NCI-H2029 treated with DMSO at 0.1 percent for 48 hours (cell line): ENCODE measurements around the gene PLAC8L1.
"Not testable (repeated sequence)": the region's sequence is repeated elsewhere in the genome, so short reads cannot be mapped to it uniquely, and the experiment has no call there.

Source experiments
- DNase-seq: peaks from one replicate; lab custom pipeline; 2025; lab: John Stamatoyannopoulos, UW

The PLAC8L1 gene, protein sequence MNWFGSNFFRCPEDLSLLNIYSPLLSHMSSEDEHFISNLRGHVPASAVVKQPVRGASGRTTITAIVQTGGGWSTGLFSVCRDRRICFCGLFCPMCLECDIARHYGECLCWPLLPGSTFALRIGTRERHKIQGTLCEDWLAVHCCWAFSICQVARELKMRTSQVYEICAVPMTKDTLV

DNA sequence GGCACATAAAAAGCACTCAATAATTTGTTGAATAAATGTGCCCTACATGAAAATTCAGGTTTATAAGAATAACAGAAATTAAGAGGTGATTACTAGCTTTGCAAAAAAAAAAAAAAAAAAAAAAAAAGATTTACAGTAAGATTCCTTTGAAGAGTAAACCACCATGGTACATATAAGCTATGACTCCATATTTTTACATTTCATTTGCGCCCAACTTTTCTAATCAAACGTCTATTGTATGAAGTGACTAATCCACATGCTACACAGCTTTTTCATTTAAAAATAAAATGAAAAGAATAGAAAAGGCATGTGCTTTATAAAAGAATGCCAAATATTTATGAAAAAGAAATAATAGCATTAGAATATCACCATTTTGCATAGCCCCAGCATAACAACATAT, at the start of gene PLAC8L1:
Gene PLAC8L1, minus strand, starts transcription at position 101 of the 400 bp plus-strand sequence. CDS start 1,266 bp downstream, outside the sequence.
- DNase-seq = no peak

DNA sequence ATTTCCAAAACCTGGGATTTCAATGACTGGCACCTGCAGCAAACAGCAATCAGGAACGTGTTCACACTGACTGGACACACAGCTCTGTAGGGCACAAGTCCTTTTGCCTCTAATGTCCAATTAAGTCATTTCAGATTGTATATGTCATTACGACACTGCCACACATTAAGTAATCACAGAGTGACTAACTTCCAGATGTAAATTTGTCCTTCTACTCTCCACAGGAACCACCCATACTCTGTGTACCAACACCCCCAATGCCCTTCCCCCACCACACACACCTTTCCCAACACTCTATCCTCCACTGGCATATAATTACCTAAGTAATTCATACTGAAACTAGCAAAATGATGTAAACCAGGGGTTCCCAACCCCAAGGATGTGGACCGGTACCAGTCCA, 46.6 kb upstream of the PLAC8L1 start:
- DNase-seq = no peak

DNA sequence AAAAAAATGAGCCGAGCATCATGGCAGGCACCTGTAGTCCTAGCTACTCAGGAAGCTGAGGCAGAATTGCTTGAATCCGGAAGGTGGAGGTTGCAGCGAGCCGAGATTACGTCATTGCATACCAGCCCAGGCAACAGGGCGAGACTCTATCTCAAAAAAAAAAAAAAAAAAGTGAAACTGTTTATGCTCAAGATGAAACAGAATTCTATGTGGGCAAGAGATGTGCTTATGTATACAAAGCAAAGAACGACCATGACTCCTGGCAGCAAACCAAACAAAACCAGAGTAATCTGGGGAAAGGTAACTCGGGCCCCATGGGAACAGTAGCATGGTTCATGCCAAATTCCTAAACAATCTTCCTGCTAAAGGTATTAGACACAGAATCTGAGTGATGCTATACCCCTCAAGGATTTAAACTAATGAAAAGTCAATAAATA, 32.6 kb upstream of the PLAC8L1 start:
- DNase-seq = no peak

DNA sequence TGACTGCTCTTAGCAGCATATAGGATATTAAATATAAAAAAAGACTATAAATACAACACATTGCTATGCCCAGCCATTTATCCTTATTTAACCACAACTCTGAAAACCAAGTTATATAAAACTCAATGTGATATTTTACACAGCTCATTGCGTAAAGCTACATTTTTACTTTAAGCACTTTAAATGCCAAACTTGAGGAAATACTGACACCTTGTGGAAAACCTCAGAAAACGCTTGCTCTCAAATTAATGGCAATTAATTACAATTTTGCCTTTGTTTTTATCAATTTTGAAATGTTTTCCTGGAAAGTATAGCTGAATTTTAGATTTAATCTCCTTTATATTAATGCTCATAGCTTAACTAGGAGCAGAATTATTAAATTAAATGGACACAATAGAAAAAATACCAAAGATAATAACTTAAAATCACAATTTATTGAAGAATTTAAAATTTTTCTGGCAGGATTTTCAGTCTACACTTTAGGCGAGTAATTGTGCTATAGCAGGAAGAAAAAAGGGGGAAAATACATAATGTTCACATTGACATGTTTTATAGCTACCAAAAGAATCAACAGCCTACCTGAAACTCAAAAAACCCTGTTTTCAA, 25.2 kb upstream of the PLAC8L1 start:
- DNase-seq = peak; percentile 3

DNA sequence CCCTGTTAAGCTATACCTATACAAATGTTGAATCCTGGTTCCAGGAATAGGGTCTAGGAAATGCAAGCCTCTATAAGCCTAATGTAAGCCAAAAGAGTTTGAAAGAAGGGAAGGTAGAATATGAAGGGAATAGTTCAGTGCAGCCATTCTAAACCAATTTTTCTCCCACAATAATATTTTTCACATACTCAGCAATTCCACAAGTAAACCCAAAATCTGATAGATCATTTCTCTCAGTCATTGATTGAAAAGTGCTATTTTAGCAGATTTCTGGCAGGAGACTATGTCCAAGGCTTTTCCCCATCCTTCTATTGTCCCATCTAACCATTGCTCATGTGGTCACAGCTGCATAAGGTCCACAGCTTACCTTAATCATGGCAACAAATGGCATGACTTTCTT, 20.7 kb upstream of the PLAC8L1 start:
- no peak for DNase-seq

DNA sequence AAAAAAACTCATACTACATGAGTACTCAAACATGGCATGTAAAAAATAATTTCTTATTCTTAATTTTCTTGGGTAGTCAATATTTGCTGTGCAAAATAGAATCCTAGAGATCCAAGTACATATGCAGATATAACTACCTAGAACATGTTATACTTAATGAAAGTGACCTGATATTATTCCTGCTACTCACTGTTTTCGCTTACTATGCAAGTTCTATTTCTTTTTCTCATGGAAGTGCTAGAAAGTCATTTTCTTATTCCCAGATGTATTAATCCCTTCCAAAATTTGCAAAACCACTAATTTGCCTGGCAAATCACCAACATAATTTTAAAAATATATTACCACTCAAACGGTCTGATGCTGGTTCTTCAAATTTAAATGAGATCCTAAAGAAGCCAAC, 19.2 kb upstream of the PLAC8L1 start:
- no peak for DNase-seq

DNA sequence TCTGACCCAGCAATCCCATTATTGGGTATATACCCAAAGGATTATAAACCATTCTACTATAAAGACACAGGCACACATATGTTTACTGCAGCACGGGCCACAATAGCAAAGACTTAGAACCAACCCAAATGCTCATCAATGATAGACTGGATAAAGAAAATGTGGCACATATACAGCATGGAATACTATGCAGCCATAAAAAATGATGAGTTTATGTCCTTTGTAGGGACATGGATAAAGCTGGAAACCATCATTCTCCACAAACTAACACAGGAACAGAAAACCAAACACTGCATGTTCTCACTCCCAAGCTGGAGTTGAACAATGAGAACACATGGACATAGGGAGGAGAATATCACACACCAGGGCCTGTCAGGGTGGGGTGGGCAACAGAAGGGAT, 16.1 kb upstream of the PLAC8L1 start:
- not testable (repeated sequence) for DNase-seq

DNA sequence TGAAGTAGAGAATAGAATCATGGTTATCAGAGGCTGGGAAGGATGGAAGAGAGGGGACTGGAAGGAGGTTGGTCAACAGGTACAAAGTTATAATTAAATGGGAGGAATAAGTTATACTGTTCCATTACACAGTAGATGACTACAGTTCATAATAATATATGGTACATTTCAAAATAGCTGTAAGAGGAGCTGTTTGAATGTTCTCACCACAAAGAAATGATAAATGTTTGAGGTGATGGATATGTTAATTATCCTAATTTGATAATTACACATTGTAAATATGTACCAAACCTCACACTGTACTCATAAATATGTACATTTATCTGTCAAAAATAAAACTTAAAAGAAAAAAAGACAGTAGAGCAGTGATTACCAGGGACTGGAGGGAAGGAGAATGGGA, 12.9 kb upstream of the PLAC8L1 start:
- no peak for DNase-seq

DNA sequence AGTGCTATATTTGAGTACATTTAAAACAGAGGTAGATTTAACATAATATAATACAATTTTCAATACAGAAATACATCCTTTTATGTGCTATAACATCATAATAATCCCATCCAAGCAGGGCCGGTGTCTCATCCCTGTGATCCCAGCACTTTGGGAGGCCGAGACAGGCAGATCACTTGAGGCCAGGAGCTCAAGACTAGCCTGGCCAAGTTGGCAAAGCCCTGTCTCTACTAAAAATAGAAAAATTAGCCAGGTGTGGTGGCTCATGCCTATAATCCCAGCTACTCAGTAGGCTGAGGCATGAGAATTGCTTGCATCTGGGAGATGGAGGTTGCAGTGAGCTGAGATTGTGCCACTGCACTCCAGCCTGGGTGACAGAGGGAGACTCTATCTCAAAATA, 11.8 kb upstream of the PLAC8L1 start:
- not testable (repeated sequence) for DNase-seq

DNA sequence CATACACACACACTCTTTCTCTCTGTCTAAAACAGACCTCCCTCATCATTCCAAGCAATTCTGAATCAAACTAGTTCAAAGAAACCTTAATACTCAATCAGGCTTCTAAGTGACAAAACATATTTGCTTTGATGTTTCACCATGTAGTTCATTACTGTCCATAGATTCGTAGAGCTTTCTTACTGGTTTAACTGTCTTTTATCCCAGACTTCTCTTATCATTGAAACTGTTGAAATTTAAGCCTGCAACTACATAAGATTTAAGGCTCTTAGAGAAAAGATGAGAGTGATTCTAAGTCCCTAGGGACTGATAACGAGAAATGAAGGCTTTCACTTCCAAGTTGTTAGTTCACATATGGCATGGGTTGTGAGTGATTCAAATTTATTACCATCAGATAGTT, 11.0 kb upstream of the PLAC8L1 start:
- DNase-seq = no peak

DNA sequence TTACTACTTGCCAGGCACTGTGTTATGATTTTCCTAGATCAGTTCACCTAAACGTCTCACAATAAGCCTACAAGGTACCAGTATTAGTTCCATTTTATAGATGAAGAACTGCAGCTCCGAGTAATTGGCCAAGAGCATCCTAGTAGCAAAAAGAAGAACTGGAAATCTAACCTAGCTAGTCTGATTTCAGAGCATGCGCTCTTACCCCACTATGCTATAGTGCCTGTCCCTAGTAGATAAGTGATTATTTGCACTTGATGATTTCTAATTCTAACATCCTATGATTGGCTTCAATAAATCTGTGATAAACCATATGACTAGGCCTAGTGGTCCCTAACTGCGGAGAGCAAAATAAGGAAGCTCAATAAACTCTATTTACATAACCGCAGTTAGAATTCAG, 7.1 kb upstream of the PLAC8L1 start:
- DNase-seq = no peak

DNA sequence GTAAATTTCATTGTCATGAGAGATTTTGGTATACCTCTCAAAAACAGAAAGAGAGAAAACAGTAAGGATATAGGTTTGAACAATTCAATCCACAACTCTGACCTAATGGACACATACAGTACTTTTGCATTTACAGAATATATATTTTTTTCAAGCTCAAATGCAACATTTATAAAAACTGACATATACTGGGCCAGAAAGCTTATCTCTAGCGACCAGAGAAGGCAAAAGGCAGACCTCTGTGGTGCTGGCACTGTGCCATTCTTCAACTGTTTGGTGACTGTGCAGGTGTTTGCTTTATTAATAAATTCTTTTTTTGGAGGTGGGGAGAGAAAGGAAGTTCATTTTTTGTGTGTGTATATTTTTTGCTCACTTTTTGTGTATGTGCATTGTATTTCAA, 6.0 kb upstream of the PLAC8L1 start:
- peak; percentile 12 for DNase-seq

DNA sequence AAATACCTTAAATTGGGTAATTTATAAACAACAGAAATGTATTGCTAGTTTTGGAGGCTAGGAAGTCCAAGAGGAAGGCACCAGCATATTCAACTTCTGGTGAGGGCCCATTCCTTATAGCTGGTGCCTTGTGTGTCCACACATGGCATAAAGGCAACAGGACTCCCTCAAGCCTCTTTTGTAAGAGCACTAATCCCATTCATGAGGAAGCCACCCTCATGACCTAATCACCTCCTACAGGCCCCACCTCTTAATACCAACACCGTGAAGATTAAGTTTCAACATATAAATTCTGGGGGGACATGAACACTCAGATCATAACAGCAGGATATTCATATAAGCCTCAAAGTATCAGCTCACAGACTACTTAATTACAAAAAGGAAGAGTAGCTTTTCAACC, 4.0 kb upstream of the PLAC8L1 start:
- DNase-seq = no peak

DNA sequence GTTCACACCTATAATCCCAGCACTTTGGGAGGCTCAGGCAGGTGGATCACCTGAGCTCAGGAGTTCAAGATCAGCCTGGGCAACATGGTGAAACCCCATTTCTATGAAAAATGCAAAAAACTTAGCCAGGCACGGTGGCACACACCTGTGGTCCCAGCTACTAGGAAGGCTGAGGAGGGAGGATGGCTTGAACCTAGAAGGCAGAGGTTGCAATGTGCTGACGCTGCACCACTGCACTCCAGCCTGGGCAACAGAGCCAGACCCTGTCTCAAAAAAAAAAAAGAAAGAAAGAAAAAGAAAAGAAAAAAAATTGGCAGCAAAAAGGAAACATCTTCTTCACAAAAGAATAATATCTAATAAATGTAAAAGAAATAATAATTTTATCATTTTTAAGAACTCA, 3.5 kb upstream of the PLAC8L1 start:
- DNase-seq = not testable (repeated sequence)

DNA sequence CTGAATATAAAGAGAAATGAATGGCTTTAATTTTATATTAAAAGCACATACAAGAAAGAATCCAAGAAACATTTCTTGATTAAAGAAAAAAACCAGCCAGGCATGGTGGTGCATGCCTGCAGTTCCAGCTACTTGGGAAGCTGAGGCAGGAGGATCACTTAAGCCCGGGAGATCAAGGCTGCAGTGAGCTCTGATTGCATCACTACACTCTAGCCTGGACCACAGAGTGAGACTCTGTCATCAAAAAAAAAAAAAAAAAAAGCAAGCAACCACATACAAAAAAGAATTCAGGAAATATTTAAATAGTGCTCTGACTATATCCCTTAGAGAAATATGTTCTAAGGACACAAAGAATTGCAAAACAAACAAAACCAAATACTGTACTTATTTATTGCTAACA, 2.5 kb upstream of the PLAC8L1 start:
- no peak for DNase-seq

DNA sequence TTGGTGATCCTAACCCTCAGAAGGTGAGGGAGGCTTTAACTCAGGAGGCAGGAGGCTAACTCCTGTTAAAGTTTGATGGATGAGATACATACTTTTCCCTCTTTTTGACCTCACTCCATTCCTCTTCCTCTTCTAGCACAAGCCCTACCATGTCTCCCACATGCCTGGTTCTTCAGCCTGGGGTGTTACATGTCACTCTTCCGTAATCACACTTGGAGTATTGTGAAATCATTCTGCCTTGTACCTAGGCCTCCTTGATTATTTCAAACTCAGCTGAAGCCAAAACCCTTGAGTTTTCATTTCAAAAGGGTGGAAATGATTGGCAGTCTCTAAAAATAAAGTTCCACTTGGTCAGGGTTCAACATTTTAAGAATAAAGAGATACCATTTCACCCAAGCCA, 1.8 kb downstream of the PLAC8L1 start:
- DNase-seq = no peak

DNA sequence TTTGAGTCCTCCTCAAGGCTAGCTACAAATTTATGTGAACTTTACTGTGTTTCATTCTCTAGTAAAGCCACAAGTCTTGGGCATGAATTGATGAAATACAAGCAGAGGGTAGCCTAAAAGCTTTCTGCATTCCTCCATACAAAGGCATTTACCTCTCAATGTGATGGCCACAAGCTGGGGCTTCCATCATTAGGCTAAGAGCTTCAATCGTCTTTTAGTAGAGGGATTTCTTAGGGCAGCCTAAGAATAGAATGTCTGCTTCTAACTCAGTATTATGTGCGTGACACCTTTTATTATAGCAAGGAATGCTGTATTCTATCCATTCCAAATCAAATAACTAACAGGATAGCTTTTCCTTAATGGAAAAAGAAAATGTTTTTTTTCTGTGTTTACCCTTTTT, 3.7 kb downstream of the PLAC8L1 start:
- no peak for DNase-seq

DNA sequence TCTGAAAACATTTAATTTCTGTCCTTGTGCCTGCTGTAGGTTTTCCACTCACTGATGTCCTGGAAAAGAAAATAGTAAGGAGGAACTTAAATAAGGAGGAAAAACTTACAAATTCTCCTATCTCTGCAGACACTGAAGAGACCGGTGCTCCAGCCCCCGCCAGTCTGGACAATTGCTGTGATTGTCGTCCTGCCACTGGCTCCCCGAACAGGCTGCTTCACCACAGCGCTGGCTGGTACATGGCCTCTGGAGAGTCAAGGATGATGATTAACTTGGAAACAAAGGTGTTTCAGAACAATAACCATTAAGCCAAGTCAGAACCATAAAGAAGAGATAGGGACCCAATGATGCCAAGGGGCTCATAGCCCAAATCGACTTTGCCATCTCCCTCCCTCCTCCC, 7.3 kb downstream of the PLAC8L1 start:
- no peak for DNase-seq

DNA sequence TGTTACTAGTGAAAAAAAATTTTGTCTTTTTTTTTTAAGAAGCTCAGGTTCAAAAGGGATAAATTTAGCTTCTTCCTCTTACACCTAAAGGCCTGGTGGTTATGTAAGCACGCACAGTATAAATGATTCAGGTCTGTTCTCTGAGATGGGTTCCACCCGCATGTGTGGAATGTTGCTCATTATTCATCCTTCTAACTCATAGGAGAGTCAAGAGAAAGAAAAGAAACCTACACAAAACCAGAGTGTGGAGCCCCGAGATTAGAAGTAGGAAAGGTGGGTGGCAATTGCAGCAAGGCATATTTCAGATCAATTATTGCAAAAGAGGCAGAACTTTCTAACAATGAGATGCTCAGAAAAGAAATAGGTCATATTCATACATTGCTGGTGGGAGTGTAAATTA, 13.5 kb downstream of the PLAC8L1 start:
- DNase-seq = no peak

DNA sequence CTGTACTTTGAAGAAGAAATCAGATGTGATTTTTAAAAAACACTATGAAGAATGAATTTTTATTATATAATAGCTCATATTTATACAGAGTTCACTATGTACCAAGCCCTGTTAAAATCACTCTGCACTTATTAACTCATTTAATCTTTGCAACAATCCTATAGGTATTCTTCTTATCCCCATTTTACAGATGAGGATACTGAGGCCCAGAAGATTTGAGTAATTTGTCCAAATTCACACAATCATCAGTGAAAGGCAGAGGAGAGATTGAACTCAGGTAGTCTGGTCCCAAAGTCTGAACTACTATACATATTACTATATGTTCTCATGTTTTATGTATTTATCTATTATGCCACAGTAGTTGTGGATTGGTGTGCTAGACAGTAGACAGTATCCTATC, 16.1 kb downstream of the PLAC8L1 start:
- no peak for DNase-seq

DNA sequence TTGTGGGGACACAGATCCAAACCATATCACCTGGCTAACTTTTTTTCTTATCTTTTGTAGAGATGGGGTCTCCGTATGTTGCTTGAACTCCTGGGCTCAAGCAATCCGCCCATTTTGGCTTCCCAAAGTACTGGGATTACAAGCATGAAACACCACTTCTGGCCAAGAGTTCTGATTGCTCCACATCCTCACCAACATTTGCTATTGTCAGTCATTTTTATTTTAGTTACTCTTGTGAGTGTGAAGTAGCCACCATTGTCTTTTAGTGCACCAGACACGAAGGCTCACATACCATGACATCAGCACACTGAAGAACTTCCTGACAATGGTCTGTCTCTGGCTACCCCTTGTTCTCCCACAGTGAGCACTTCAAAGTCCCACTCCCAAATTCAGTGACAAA, 17.3 kb downstream of the PLAC8L1 start:
- DNase-seq = no peak

DNA sequence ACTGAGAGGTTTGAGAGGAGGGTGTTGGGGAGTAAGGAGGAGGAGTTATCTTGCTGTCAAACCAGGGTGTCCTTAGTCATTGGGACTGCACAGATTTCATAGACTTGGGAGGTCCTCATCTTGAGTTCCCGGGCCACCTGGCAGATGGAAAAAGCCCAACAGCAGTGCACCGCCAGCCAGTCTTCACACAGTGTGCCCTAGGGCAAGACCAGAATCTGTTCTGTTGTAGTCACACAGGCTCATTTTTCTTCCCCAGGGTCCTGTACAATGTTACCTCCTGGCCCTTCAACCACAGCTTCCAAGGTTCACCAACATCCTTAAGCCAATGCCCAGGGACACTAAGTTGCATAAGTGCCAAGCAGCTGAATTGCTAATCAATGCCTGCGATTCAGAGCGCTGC, 21.0 kb downstream of the PLAC8L1 start:
- no peak for DNase-seq

DNA sequence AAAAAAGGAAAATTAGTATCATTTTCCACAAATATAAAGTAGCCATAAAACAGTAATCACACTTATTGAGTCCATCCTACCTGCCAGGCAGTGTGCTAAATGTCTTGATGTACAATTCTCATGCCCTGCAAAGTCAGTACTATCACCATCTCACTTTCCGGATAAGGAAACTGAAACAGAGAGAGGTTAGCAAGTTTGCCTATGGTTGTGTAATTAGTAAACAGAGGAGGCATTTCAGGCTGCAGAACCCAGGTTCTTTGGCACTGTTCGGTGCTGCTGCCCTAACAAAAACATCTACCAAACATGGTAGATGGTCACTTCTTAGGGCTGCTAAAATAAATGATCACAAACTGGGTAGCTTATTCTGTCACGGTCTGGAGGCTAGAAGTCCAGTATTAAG, 22.6 kb downstream of the PLAC8L1 start:
- no peak for DNase-seq

DNA sequence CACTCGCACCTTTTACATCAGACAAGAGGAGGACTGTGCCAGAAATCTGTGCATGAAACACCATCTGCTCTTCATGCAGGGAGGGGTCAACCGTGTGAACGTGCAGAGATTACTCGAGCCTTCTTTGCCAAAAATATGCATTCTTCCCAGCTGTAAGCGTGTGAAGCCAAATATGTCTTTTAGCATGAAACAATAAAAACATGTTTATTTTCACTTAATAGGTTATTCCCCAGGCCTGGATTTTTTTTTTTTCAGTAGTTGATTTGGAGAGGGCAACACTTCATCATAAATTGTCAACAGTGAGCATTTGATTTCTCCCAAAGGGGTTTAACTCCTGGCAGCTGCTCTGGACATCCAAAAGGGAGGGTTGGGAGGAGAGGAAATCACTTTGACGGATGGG, 23.8 kb downstream of the PLAC8L1 start:
- no peak for DNase-seq
